OCI-LY3 (cell line): ENCODE results near the gene CADPS.

ENCODE experiments used
- CTCF ChIP-seq: fragments of 200-600, 300-600 bp; sonication (generic); IDR thresholded peaks from 2 replicates; pipeline ENCODE4 v1.5.1; 2014; ENCODE audit warnings: antibody characterized with exemption, low read length, low read depth
- EZH2phosphoT487 ChIP-seq: fragments of 200-600 bp; shearing (Covaris generic); IDR thresholded peaks from 2 replicates; pipeline ENCODE4 v1.6.1; 2018; ENCODE audit warnings: antibody characterized with exemption, mixed run types, low read depth

- TF ChIP-seq CTCF = no peak
- TF ChIP-seq EZH2phosphoT487 = no peak
Measured at GRCh38 chr3:62605413-62606068, 269.7 kb downstream of the CADPS start.
